Peyer's patch (tissue), 4 donors: Measurements from ENCODE around the gene SCARB1. TPM values are rescaled to one million over a fixed set of nuclear protein-coding genes. Genes with fewer than 3 reads are reported as not detected.
"Not testable (repeated sequence)": the region's sequence is repeated elsewhere in the genome, so short reads cannot be mapped to it uniquely, and the experiment has no call there.

Experiments
- DNase-seq, 3 donors: peaks; one replicate each; pipeline ENCODE4 v3.0.0-alpha.2; 2017 to 2019
- H3K27ac ChIP-seq, 4 donors: fragments of 200-600 bp; sonication (generic); one replicate each; pipeline ENCODE4 v1.5.1; 2016 to 2019
- H3K27me3 ChIP-seq, 2 donors: fragments of 200-600 bp; sonication (generic); one replicate each; pipeline ENCODE4 v1.5.1; 2019
- H3K36me3 ChIP-seq, 3 donors: fragments of 200-600 bp; sonication (generic); one replicate each; pipeline ENCODE4 v1.5.1; 2016 to 2019
- H3K4me1 ChIP-seq, 4 donors: fragments of 200-600 bp; sonication (generic); one replicate each; pipeline ENCODE4 v1.5.1; 2016 to 2019
- H3K4me3 ChIP-seq, 4 donors: fragments of 200-600 bp; sonication (generic); 1 replicate in 3 of 4; 2 replicates in 1 of 4; pipeline ENCODE4 v1.5.1; 2016 to 2019; ENCODE audit warnings: mild to moderate bottlenecking in 1 of 4
- H3K9me3 ChIP-seq, 4 donors: fragments of 200-600 bp; sonication (generic); one replicate each; pipeline ENCODE4 v1.5.1; 2016 to 2019; ENCODE audit warnings: mild to moderate bottlenecking in 1 of 4
- CTCF ChIP-seq, 6 experiments: fragments of 450-650 bp in 4 of 6; fragments of 200-600 bp in 2 of 6; sonication (generic) in 1 of 6; IDR thresholded peaks; one replicate each; pipeline ENCODE4 v1.5.1; 2017 to 2019; ENCODE audit warnings: antibody characterized with exemption in 6 of 6, mild to moderate bottlenecking in 3 of 6, moderate library complexity in 1 of 6
- POLR2A ChIP-seq, 2 donors: fragments of 450-650 bp; IDR thresholded peaks; one replicate each; pipeline ENCODE4 v1.5.1; 2017; ENCODE audit warnings: antibody characterized with exemption in 2 of 2, mild to moderate bottlenecking in 2 of 2, moderate library complexity in 2 of 2
- total RNA-seq, 4 donors: library from RNA; depleted of rRNA; stranded (reverse); fragments of >200 nt; gene quantifications; one replicate each; pipeline ENCODE4 v1.1.0, GENCODE V29; 2016

SCARB1 gene
- 100 to 1,000 TPM in 1 of 4 donors, 10 to 100 TPM in 3; 14.9 to 214 (median 64.6) TPM for total RNA-seq

DNA sequence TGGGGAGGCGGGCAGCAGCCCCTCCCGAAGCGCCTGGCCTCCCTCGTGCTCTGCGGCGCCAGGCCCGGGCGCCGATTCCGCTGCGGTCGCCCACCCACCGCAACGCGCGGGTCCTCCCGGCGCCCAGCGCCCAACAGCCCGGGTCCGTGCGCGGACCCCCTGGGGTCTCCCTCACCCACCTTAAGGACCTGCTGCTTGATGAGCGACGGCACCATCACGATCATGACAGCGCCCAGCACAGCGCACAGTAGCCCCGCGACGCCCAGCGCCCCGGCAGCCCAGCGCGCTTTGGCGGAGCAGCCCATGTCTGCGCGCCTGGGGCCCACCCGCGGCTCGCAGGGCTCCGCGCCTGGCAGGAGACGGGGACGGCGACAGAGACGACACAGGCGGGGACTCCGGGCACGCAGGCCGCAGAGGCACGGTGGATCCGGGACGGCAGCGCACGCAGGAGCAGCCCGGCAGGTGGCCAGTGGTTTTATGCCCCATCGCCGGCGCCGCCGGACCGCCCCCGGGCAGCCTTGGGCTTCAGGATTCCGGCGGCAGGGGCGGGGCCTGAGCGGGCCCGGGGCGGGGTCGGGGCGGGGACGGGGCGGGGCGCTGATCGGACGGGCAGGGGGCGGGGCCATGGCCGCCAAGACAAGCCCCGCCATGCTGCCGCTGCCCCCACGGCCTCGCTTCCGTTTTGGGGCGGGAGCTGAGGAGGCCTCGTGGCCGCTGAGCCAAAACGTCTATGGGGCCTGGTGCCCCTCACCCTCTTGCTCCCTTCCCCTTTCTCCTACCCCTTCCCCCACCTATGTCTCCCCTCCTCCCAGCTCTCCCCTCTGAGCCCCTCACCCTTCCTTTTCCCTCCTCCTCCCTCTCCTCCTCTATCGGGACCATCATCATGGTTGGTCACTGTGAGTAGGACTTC lies at the start of gene SCARB1:
TSS of gene SCARB1 (minus strand) at position 449 of the 910 bp plus-strand sequence. CDS start at position 305, 144 bp downstream.
- peaks cover 0 to 20% (median 3%) of the 10 kb centered on the region in 4 donors for H3K4me1 ChIP-seq
- H3K9me3 ChIP-seq, result no peaks in the 10 kb centered on the region
- no peaks in the 10 kb centered on the region for H3K36me3 ChIP-seq
- DNase-seq, result peak; percentile 85 to 92 (median 92)
- peak within 1 kb of the TSS; percentile 56 to 77 (median 58) for H3K27ac ChIP-seq
- peak in 3 of 6 experiments; percentile 23 to 32 (median 29) for TF ChIP-seq CTCF (IDR thresholded peaks at IDR 0.05)
- peak; percentile 20 to 49 for TF ChIP-seq POLR2A (IDR thresholded peaks at IDR 0.05)
- no peaks in the 10 kb centered on the region for H3K27me3 ChIP-seq
- peak within 1 kb of the TSS; percentile 69 to 94 (median 86) for H3K4me3 ChIP-seq

GRCh38 chr12:124912529-124913287 lies 49.0 kb upstream of the SCARB1 start:
- H3K9me3 ChIP-seq, DNase-seq, H3K27me3 ChIP-seq: not testable (repeated sequence)
- Histone ChIP-seq H3K27ac (peak overlapping the region in 2 of 4 donors; percentile 98 to 100), H3K4me1 (peaks cover 0 to 45% (median 4%) of the 10 kb centered on the region in 4 donors), H3K4me3 (peak overlapping the region in 3 of 4 donors; percentile 77 to 89 (median 81)), H3K36me3 (peaks cover 0 to 34% (median 3%) of the 10 kb centered on the region in 3 donors)

- Histone ChIP-seq H3K4me1 (peaks cover 0 to 42% (median 0%) of the 10 kb centered on the region in 4 donors), H3K4me3 (peak overlapping the region in 2 of 4 donors; percentile 39 to 48), H3K36me3 (peaks cover 0 to 34% (median 3%) of the 10 kb centered on the region in 3 donors), H3K27ac (peak overlapping the region in 2 of 4 donors; percentile 22 to 25)
- not testable (repeated sequence) for H3K27me3 ChIP-seq, DNase-seq, H3K9me3 ChIP-seq
Observed at GRCh38 chr12:124911521-124911920, 47.9 kb upstream of the SCARB1 start.

GRCh38 chr12:124910561-124911478 lies 47.2 kb upstream of the SCARB1 start:
- Histone ChIP-seq H3K27me3 (no peaks in the 10 kb centered on the region), H3K27ac (peak overlapping the region in 3 of 4 donors; percentile 25 to 47 (median 28)), H3K4me1 (peaks cover 0 to 37% (median 0%) of the 10 kb centered on the region in 4 donors), H3K36me3 (peaks cover 0 to 34% (median 3%) of the 10 kb centered on the region in 3 donors), H3K9me3 (peaks cover 0 to 3% (median 0%) of the 10 kb centered on the region in 4 donors), H3K4me3 (peak overlapping the region in 2 of 4 donors; percentile 39 to 48)
- no peak for TF ChIP-seq CTCF (IDR thresholded peaks at IDR 0.05)
- TF ChIP-seq POLR2A (IDR thresholded peaks at IDR 0.05), result peak; percentile 9 to 63
- no peak for DNase-seq

- Histone ChIP-seq H3K27ac (peak overlapping the region in 1 of 4 donors; percentile 47), H3K9me3 (peaks cover 0 to 3% (median 0%) of the 10 kb centered on the region in 4 donors), H3K36me3 (peaks cover 0 to 34% (median 3%) of the 10 kb centered on the region in 3 donors), H3K4me1 (peaks cover 0 to 36% (median 0%) of the 10 kb centered on the region in 4 donors), H3K4me3 (peak overlapping the region in 2 of 4 donors; percentile 1 to 39), H3K27me3 (no peaks in the 10 kb centered on the region)
- no peak for TF ChIP-seq CTCF (IDR thresholded peaks at IDR 0.05)
- TF ChIP-seq POLR2A (IDR thresholded peaks at IDR 0.05), result peak in 1 of 2 donors; percentile 5
- DNase-seq, result no peak
Observed at GRCh38 chr12:124909831-124910560, 46.3 kb upstream of the SCARB1 start.
